CD4-positive, alpha-beta T cell treated with Interleukin-6 at 100 ng/mL for 8 hours (primary cell): Measurements from ENCODE around the gene CTCF.

Experiments
- DNase-seq: peaks from one replicate; pipeline ENCODE4 v3.0.0-alpha.2; 2020; ENCODE audit warnings: mixed read lengths, low spot score

CTCF gene

DNA sequence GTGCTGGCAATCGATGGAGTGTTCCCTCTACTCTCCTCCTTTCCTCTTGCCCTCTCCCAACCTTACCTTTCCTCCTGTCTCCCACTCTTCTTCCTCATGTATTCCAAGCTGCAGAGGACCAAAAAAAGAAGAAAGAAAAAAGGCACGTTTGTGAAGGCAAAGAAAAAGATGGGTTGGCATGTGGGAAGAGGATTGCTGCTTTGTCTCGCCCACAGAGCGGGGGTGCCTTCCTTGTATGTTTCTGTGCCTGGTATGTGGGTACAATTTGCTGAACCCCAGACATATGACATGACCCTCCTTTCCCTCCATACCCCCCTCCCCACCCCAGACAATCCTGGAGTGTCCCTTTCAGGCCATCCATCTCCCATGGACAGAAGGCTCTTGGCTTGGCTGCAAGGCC, 13.1 kb upstream of the CTCF start:
- no peak for DNase-seq

DNA sequence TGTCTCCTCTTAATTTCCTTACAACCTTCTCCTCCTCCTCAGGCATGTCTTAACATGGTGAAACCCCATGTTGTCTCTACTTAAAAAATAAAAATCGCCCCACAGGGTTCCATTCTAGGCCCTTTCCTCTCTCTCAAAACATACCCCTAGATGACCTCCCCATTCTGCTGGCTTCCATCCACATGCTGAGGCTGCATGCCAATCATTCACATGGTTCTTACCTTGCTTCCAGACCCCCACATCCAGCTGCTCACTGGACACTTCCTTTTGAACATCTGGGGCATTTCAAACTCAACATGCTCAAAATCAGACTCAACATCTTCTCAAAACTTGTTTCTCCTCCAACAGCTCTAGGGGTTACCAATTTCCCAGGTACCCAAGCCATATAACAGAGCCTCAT, 12.4 kb upstream of the CTCF start:
- no peak for DNase-seq

DNA sequence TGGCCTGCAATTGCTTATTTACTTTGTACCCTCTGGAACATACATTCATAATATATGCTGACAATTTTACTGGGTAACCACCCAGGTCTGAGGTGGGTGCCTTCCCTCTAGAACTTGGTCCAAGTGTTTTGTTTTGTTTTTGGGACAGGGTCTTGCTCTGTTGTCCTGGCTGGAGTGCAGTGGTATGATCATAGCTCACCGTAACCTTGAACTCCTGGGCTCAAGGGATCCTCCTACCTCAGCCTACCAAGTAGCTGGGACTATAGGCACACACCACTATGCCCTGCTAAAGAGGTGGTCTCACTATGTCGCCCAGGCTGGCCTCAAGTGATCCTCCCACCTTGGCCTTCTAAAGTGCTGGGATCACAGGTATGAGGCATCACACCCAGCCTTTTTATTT, 11.2 kb upstream of the CTCF start:
- no peak for DNase-seq

DNA sequence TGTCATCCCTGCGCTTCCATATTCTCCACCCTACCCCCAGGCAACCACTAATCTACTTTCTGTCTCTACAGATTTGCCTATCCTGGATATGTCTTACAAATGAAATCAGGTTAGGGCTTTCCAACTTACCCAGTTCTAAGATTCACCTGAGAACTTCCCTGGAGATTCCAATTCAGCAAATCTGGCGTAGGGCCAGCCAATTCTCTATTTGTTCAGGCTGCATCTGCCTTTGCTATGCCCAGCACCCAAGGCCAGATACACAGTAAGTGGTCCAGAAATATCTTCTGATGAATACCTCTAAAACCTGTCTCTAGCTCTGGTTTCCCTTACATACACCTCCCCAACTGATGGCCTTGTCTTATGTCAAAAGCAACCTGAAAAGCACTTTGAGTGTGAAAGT, 10.4 kb upstream of the CTCF start:
- DNase-seq = no peak

DNA sequence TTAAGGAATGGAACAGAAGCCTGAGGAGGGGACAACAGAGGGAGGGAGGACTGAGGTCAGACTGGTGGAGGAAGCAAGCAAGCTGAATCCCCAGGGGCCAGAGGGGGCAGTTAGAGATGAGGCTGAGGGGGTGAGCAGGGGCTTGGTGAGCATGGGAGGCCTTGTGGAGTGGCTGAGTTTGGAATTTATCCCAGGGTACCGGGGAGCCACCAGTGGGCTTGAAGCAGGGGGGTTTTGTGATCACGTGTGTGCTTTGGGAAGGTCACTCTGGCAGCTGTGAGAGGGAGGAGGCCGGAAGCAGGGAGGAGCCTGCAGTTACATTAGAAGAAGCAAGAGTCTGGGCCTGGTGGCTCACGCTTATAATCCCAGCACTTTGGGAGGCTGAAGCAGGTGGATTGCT, 9.8 kb upstream of the CTCF start:
- no peak for DNase-seq

DNA sequence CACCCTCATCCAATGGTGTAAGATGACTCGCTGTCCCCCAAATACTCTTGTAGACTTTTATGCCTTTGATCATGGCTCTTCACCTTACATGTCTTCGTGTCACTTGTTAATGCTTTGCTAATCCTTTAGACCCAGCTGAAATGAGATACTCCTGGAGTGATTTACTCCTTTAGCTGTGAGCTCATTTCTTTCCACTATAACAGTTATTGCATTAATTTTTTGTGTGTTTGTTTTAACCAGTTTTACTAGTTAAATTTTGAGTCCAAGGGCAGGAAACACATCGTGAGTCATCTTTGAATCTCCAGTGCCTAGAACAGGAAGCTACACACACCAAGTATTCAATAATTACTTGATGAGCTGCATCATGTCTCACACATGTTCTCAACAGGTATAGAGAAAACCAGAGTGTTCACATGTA, 6.5 kb upstream of the CTCF start:
- peak; percentile 72 for DNase-seq

DNA sequence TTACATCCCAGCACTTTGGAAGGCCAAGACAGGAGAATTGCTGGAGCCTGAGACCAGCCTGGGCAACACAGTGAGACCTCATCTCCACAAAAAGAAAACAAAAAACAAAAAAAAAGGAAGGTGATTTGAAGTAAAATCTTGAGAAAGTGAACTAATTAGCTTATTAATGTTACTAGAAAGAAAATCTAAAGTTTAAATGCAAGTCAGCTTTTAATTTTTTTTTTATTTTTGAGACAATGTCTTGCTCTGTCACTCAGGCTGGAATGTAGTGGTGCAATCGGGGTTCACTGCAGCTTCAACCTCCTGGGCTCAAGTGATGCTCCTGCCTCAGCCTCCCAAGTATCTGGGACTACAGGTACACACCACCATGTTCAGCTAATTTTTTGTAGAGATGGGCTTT, 3.5 kb upstream of the CTCF start:
- DNase-seq = no peak

DNA sequence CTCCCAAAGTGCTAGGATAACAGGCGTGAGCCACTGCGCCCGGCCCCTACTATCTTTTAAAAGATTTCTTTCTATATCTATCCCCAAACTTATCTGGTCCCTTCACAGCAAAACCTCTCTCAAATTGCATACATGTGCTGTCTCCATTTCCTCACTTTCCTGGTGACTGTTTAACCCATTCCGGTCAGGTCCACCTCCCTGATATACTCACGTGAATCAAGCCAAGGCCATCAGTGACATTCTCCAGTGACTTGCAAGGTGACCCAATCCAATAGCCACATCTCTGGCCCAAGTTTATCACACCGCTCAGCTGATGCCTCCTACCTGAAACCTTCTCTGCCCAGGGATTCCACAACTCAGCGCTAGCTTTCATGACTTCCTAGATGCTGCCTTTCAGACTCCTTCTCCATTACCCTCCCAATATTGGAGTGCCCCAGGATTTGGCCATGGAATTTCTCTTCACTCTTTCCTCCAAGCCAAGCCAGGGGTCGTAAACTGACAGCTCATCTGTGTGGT, 1.4 kb upstream of the CTCF start:
- no peak for DNase-seq

DNA sequence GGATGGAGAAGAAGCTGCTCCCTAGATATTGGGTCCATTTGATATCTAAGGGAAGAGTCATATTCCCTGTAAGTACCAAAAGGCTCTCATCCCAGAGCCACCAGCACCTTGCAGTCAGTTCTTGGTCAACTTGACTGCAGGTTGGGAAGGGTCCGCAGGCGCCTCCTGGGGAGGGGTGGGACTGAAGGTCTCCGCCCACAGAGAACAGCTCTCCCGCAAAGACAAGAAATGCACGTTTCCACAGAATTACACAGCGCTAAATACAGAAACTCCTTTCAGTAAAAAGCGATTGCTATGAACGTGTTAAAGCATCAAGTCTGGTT, 864 bp upstream of the CTCF start:
- no peak for DNase-seq

DNA sequence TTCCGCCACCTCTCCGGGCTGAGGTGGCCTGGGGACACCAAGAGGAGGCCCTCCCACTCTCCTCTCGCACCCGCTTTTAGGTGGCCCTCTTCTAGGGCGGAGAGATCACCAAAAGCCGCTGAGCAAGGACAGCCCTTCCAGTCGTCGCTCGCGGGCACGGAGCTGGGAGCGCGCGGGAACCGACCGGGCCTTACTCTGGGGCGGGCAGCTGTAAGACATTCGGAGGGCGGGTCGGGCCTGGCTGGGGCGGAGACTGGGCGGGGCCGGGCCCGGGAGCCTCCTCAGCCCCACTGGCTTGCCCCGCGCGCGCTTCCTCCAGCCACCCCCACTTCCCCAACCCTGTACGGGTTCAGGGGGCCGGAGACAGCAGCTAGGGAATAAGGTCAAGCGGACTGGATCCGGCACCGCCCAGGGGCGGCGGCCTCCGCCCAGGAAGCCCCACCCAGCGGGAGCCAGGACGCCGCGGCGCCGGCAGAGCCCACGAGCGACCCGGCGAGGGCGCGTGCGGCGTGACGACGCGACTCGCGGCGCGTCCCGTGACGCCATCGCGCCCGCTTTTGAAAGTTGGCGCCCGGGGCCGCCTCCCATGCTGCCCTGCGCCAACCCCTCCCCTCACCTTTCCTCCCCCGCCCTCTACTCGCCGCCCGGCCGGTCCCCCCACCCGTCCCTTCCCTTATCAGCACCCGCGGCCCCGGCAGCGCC, 351 bp upstream of the CTCF start:
- DNase-seq = peak; percentile 98

DNA sequence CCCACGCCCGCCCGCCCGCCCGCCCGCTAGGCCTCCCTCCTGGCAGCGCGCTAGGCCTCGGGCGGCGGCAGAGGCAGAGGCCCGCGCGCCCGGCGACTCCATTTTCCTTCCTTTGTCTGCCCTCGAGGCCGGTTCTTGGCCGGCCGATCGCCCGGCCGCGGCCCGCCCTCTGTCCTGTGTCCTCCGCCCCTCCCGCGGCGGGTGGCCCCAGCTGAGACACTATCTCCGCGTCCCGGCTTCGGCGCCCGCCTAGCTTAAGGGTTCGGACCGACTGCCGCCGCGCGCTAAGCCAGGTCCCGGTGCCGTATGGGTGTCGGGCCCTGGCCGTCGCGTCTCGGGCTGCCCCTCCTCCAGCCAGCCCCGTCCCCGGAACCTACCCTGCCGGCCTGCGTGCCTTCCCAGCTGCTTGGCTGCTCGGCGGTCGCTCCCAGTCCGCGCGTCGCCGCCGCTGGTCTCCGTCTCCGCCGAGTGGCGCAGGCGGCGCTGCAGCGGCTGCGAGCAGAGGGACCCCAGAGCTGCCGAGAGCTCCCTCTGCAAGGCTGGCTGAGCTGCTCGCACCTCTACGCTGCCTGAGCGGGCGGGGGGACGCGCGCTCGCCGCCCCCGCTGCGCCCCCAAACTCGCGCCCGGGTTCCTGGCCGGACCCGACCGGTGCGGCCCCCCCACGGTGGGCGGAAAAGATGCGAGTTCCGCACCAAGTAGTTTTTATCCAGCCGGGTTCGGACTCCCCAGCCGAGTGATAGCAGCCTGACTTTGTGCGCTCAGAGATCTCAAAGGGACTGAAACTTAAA, 787 bp downstream of the CTCF start:
- DNase-seq = peak; percentile 51

DNA sequence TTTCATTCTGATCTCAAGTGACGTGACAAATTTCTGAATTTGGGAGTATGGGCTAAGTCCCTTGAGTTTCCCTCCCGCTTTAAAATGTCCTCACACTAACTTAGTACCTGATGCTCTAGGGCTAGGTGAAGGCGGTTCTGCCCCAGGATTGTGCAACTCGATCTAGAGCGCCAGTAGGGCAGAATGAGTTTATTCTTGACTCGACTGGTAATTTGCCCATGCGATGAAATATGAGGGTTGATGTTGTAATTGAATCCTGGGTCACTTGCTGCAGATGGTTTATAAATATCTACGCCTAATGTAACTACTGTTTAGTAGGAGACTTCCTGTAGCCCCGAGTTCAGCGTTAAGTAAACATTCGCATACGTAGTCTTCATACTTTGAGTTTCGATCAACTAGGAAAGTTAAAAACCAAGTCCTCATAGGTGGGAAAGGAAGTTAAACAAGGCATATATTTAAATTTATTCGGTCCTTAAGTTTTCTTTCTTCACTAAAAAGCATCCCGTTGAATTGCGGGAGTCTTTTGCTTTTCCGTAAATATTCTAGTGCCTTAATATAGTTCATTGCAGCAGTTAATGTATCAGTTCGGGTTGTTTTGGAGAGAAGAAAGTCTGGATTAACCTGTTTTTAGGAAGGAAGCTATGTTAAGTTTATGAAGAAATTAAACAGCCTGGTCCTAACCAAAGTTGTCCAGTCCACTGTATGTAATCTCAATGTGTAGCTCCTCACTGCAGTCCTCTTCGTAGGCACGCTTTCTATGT, 1.6 kb downstream of the CTCF start:
- no peak for DNase-seq

DNA sequence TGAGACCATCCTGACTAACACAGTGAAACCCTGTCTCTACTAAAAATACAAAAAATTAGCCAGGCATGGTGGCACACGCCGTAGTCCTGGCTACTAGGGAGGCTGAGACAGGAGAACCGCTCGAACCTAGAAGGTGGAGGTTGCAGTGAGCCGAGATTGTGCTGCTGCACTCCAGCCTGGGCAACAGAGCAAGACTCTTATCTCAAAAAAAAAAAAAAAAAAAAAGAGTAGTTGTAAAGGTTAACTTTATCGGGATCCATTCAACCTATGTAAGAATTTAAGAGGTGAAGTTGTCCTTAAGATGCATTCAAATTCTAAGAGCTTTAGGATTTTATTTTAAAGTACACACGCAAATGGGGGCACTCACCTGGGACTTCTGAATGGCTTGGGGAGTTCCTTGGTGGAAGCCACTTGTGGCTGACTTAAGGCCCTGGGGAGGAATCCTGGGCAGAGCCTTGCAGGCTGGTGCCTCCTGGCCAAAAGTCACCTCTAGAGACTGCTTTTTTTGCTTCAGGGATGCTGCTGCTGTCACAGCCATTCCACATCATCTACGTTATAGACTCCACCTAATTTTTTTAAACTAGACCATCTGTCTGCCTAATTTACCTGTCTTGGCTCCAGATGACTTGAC, 3.3 kb downstream of the CTCF start:
- no peak for DNase-seq

DNA sequence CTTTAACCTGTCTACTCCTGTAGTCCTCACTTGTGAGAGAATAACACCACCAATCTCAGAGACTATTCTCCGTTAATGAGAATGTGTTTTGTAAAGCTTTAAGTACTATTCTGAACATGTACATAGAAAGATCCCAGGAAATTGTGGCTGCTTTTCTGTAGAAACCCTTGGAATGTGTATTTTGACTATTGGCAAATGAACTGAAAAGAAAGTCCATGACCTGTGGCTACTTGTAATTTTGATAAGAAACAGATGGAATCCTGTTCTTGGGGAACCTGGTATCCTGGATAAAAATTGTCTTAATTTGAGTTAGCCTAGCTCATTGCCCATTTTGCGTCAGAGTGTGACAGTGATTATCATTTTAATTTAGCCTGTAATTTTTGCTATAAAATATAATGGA, 9.1 kb downstream of the CTCF start:
- DNase-seq = no peak

DNA sequence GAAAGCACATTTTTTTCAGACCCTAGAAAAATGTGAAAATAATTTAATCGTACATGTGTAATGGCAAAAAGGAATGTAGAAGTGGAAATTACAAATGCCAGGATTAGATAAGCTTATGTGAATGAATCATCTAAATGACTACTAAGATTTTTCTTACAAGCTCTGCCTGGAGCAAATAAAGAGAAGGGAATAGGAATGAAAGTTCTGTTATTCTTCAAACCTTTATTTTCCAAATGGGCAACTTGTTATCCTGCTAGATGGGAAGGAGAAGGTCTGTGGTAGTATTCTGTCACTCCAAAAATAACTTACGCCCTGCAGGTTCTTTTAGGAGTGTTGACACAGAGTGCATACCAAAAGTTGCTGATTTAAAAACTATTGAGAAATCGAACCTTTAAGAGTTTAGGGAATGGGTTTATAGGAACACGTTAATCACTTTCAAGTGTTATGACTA, 9.7 kb downstream of the CTCF start:
- no peak for DNase-seq

DNA sequence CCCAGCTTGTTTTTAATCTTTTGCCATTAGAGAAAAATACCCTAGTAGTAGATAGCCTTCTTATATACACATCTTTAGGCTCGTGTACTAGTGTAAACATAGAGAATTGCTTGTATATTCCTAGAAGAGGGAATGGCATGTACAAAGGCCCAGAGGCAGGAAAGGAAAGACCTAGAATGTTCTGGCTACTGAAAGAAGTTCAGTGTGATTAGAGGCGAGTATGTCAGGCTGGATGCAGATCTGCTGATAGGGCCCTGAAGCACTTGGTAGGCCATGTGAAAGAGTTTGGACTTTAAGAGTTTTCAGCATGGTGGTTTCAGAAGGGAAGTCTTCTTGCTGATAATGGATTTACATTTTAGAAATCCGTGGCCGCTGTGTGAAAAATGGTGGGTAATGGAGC, 17.4 kb downstream of the CTCF start:
- DNase-seq = no peak

DNA sequence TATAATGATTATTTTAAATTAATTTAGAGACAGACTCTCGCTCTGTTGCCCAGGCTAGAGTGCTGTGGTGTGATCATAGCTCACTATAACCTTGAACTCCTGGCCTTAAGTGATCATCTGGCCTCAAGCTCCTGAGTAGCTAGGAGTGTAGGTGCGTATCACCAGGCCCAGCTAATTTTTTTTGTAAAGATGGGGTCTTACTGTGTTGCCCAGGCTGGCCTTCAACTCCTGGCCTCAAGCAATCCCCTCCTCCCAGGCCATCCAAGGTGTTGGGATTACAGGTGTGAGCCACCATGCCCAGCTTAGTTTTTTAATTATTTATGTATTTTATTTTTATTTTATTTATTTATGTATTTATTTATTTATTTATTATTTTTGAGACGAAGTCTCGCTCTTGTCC, 17.9 kb downstream of the CTCF start:
- no peak for DNase-seq

DNA sequence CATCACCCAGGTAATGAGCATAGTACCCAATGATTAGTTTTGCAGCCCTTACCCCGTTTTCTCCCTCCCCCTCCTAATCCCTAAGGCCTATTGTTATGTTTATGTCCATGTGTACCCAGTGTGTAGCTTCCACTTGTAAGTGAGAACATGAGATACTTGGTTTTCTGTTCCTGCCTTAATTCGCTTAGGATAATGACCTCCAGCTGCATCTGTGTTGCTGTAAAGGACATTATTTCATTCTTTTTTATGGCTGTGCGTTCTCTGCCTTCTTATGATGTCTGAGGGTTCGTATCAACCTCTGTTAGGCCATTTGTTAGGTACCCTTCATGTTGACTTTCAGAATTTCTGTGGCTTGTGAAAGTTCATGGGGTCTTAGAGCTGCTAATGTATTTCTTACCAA, 31.0 kb downstream of the CTCF start:
- no peak for DNase-seq

DNA sequence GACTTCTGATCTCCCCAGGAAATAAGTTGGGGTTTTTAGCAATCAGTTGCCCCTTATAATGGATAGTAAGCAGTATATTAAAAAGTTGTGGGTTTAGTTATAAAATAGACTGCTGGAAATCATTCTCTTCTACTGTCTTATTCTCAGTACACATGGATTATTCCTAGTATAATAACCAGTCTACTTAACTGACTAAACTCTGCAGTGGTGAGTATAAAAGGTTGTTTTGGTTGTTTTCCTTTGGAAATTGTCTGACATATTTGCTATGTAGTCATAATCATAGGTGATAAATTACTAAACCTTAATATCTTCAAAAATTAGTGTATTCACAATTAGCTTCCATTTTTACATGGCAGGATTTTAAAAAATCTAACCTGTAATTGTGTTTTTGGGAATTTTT, 31.4 kb downstream of the CTCF start:
- no peak for DNase-seq

DNA sequence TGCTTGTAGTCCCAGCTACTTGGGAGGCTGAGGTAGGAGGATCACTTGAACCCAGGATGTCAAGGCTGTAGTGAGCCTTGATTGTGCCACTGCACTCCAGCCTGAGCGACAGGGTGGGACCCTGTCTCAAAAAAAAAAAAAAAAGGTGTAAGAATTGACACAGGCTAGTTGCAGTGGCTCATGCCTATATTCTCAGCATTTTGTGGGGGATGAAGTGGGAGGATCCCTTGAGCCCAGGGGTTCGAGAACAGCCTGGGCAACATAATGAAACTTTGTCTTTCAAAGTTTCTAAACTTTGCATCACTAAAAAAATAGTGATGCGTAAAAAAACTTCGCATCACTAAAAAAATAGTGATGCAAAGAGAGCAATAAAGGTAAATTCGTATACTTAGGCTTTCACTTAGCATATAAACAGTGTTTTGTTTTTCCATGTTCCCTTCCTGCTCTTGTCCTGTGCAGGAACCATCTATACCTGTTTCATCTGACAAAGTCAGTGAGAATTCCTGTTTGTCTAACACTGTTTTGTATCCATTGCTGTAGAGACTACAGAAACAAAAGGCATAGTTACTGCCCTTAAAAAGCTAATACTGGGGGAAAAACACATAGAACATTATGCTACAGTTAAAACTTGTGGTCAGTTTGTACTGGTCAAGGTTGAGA, 32.1 kb downstream of the CTCF start:
- DNase-seq = no peak

DNA sequence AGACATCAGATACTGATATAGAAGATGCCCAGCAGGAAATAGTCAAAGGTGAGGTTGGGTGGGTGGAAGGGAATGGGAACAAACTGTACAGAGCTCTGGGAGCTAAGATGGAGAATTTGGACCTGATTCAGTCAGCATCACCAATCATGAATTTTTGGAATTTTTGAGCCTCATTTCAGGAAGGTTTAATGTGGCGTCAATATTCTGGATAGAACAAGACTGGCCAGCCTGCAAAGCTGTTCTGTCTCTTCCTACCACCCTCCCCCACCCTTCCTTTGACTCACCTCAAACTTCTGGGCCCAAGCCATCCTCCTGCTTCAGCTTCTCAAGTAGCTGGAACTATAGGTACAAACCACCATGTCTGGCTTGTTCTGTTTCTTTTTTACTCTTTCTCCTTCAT, 32.6 kb downstream of the CTCF start:
- no peak for DNase-seq

DNA sequence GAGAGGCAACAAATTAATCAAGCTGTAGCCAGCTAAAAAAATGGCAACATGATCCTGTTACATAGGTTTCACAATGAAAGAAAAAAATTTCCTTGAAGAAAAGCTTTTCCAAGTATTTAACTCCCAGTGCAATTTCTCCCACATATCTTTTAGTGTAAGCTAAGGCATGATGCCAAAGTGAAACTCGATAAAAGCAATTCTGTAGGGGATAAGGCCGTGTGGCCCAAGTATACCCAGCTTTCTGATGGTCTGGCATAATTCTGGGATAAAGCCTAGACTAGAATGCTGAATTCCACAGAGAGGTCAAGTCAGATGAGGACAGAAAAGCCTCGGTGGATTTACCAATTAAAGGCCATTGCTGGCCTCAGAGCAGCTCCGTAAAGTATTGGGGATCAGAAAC, 36.2 kb downstream of the CTCF start:
- no peak for DNase-seq
